ENCODE results near the gene APBB2. TPM values are rescaled to one million over a fixed set of nuclear protein-coding genes. Genes with fewer than 3 reads are reported as not detected.

Gene APBB2
- total RNA-seq, 1 experiment from 2014 or later, result 17.7 TPM

GRCh38 chr4:41232856-41233255, 18.5 kb upstream of the APBB2 start:
- Mint-ChIP-seq H3K4me3 (ENCODE audit: low read depth, unreplicated experiment) (no peak overlapping the region), H3K27me3 (ENCODE audit: unreplicated experiment) (no peaks in the 10 kb centered on the region), H3K36me3 (ENCODE audit: insufficient read depth, unreplicated experiment) (peaks cover 5% of the 10 kb centered on the region), H3K27ac (ENCODE audit: unreplicated experiment) (no peak overlapping the region), H3K9me3 (ENCODE audit: low read depth, unreplicated experiment) (no peaks in the 10 kb centered on the region), H3K4me1 (ENCODE audit: low read depth, unreplicated experiment) (no peaks in the 10 kb centered on the region)
- intact Hi-C loops (cut with micrococcal nuclease; ENCODE audit: unreplicated experiment), result no loop called here
- TF ChIP-seq CTCF (IDR thresholded peaks at IDR 0.05; ENCODE audit: unreplicated experiment), result no peak
- no TSS peak for BruUV-seq (replicated peaks)
- CTCF ChIA-PET, result no interaction called here
- DNase-seq, result no peak

GRCh38 chr4:41232406-41232805, 18.1 kb upstream of the APBB2 start:
- Mint-ChIP-seq H3K9me3 (ENCODE audit: low read depth, unreplicated experiment) (no peaks in the 10 kb centered on the region), H3K27ac (ENCODE audit: unreplicated experiment) (no peak overlapping the region), H3K36me3 (ENCODE audit: insufficient read depth, unreplicated experiment) (peaks cover 5% of the 10 kb centered on the region), H3K4me1 (ENCODE audit: low read depth, unreplicated experiment) (no peaks in the 10 kb centered on the region), H3K4me3 (ENCODE audit: low read depth, unreplicated experiment) (no peak overlapping the region), H3K27me3 (ENCODE audit: unreplicated experiment) (no peaks in the 10 kb centered on the region)
- DNase-seq, result no peak
- no peak for TF ChIP-seq CTCF (IDR thresholded peaks at IDR 0.05; ENCODE audit: unreplicated experiment)
- CTCF ChIA-PET, result no interaction called here
- BruUV-seq (replicated peaks), result no TSS peak
- intact Hi-C loops (cut with micrococcal nuclease; ENCODE audit: unreplicated experiment), result no loop called here

- CTCF ChIA-PET, result no interaction called here
- H3K36me3 Mint-ChIP-seq (ENCODE audit: insufficient read depth, unreplicated experiment), result peaks cover 5% of the 10 kb centered on the region
- no peaks in the 10 kb centered on the region for H3K27me3 Mint-ChIP-seq (ENCODE audit: unreplicated experiment)
These were observed 13.6 kb upstream of the APBB2 start for GRCh38 chr4:41227902-41228301.

GRCh38 chr4:41221850-41222645, 7.7 kb upstream of the APBB2 start:
- H3K27me3 Mint-ChIP-seq (ENCODE audit: unreplicated experiment), result no peaks in the 10 kb centered on the region
- intact Hi-C loops (cut with micrococcal nuclease; ENCODE audit: unreplicated experiment), result no loop called here

More at GRCh38 chr4:41227902-41228301, 13.6 kb upstream of the APBB2 start:
- H3K27ac Mint-ChIP-seq (ENCODE audit: unreplicated experiment), result no peak overlapping the region
- no peak for TF ChIP-seq CTCF (IDR thresholded peaks at IDR 0.05; ENCODE audit: unreplicated experiment)
- H3K4me1 Mint-ChIP-seq (ENCODE audit: low read depth, unreplicated experiment), result no peaks in the 10 kb centered on the region
- no TSS peak for BruUV-seq (replicated peaks)
- H3K9me3 Mint-ChIP-seq (ENCODE audit: low read depth, unreplicated experiment), result no peaks in the 10 kb centered on the region
- intact Hi-C loops (cut with micrococcal nuclease; ENCODE audit: unreplicated experiment), result no loop called here
- no peak for DNase-seq
- H3K4me3 Mint-ChIP-seq (ENCODE audit: low read depth, unreplicated experiment), result no peak overlapping the region

More at GRCh38 chr4:41221850-41222645, 7.7 kb upstream of the APBB2 start:
- no peak for TF ChIP-seq CTCF (IDR thresholded peaks at IDR 0.05; ENCODE audit: unreplicated experiment)
- Mint-ChIP-seq H3K9me3 (ENCODE audit: low read depth, unreplicated experiment) (no peaks in the 10 kb centered on the region), H3K36me3 (ENCODE audit: insufficient read depth, unreplicated experiment) (no peaks in the 10 kb centered on the region), H3K4me1 (ENCODE audit: low read depth, unreplicated experiment) (no peaks in the 10 kb centered on the region), H3K4me3 (ENCODE audit: low read depth, unreplicated experiment) (no peak overlapping the region), H3K27ac (ENCODE audit: unreplicated experiment) (no peak overlapping the region)
- DNase-seq, result no peak
- no TSS peak for BruUV-seq (replicated peaks)
- CTCF ChIA-PET, result interaction anchor here (0.7 kb wide), 1 partner anchor 123 kb away, joined by 4 read pairs; no protein-coding TSS in a partner anchor
